IMR-90 (cell line): Measurements from ENCODE around the gene DEPDC5. TPM values are rescaled to one million over a fixed set of nuclear protein-coding genes. Genes with fewer than 3 reads are reported as not detected.

Experiments used
- ATAC-seq: fragments of 200-7000 bp; cut with Tn5 transposase; 2 replicates; pipeline ENCODE4 v1.9.1; 2020; ENCODE audit warnings: low read depth, mild to moderate bottlenecking, moderate library complexity
- BruUV-seq: library from RNA; stranded (reverse); fragments of 400-500 nt; replicated peaks from 2 replicates; lab custom pipeline; 2021; lab: Mats Ljungman, UMichigan
- CTCF ChIA-PET: fragments of 300-600 bp; formaldehyde crosslinking; extraction: SDS; loops from one replicate; lab custom pipeline; 2021; ENCODE audit warnings: antibody characterized with exemption; lab: Yijun Ruan, JAX
- POLR2A ChIA-PET: fragments of 300-600 bp; sonication (Branson Sonifier 250); formaldehyde crosslinking; loops from one replicate; lab custom pipeline; 2022; ENCODE audit warnings: antibody characterized with exemption; ENCODE audit not compliant: unreplicated experiment; lab: Charles Lee
- DNase-seq: peaks from one replicate; pipeline ENCODE4 v3.0.0; 2013
- H2AFZ ChIP-seq: replicated peaks from 2 replicates; pipeline ENCODE3; 2013; ENCODE audit warnings: low read length, mild to moderate bottlenecking; ENCODE audit not compliant: poor library complexity
- H2AK5ac ChIP-seq: 2 replicates; pipeline ENCODE4 v1.6.1; 2013; ENCODE audit warnings: low read depth, low read length, inconsistent platforms
- H2AK9ac ChIP-seq: replicated peaks from 2 replicates; pipeline ENCODE3; 2013; ENCODE audit warnings: mild to moderate bottlenecking, low read depth, low read length, moderate library complexity; ENCODE audit not compliant: poor library complexity
- H2BK120ac ChIP-seq: 2 replicates; pipeline ENCODE4 v1.6.1; 2013; ENCODE audit warnings: low read depth, low read length, inconsistent platforms
- H2BK15ac ChIP-seq: 3 replicates; pipeline ENCODE4 v1.6.1; 2013; ENCODE audit warnings: low read depth, low read length, inconsistent platforms
- H2BK20ac ChIP-seq: 2 replicates; pipeline ENCODE4 v1.6.1; 2013; ENCODE audit warnings: low read depth, mild to moderate bottlenecking, inconsistent platforms, low read length, moderate library complexity
- H2BK5ac ChIP-seq: 2 replicates; pipeline ENCODE4 v1.6.1; 2013; ENCODE audit warnings: mild to moderate bottlenecking, low read depth, low read length, inconsistent platforms; ENCODE audit not compliant: poor library complexity, severe bottlenecking
- H3K14ac ChIP-seq: replicated peaks from 2 replicates; pipeline ENCODE4 v1.6.1; 2013; ENCODE audit warnings: low read depth, low read length, inconsistent platforms
- H3K18ac ChIP-seq: 2 replicates; pipeline ENCODE4 v1.6.1; 2013; ENCODE audit warnings: low read depth, low read length, control low read depth
- H3K23ac ChIP-seq: 2 replicates; pipeline ENCODE4 v1.6.1; 2013; ENCODE audit warnings: low read depth, low read length, inconsistent platforms
- H3K27ac ChIP-seq: 2 replicates; pipeline ENCODE4 v1.5.1; 2013; ENCODE audit warnings: mild to moderate bottlenecking, control low read depth, low read length; ENCODE audit not compliant: insufficient read depth
- H3K27me3 ChIP-seq: 2 replicates; pipeline ENCODE4 v1.6.1; 2013; ENCODE audit warnings: low read length; ENCODE audit not compliant: control insufficient read depth, insufficient read depth
- H3K36me3 ChIP-seq: 2 replicates; pipeline ENCODE4 v1.6.1; 2013; ENCODE audit warnings: low read length, mixed read lengths; ENCODE audit not compliant: control insufficient read depth, insufficient read depth
- H3K4ac ChIP-seq: 2 replicates; pipeline ENCODE4 v1.6.1; 2013; ENCODE audit warnings: low read depth, low read length, inconsistent platforms
- H3K4me1 ChIP-seq: 2 replicates; pipeline ENCODE4 v1.6.1; 2013; ENCODE audit warnings: low read length, mixed read lengths; ENCODE audit not compliant: control insufficient read depth, insufficient read depth
- H3K4me2 ChIP-seq: 2 replicates; pipeline ENCODE4 v1.6.1; 2013; ENCODE audit warnings: low read depth, mild to moderate bottlenecking, control low read depth, low read length, moderate library complexity
- H3K4me3 ChIP-seq: 2 replicates; pipeline ENCODE4 v1.5.1; 2013; ENCODE audit warnings: low read depth, mild to moderate bottlenecking, control low read depth, low read length, moderate library complexity; ENCODE audit not compliant: insufficient read depth
- H3K56ac ChIP-seq: 2 replicates; pipeline ENCODE4 v1.6.1; 2013; ENCODE audit warnings: low read length, inconsistent platforms; ENCODE audit not compliant: insufficient read depth; ENCODE audit errors: extremely low read depth
- H3K79me1 ChIP-seq, 2 experiments: 2 replicates each; pipeline ENCODE4 v1.6.1; 2013; ENCODE audit warnings: low read length in 2 of 2, inconsistent platforms in 1 of 2, low read depth in 1 of 2
- H3K9ac ChIP-seq: 2 replicates; pipeline ENCODE4 v1.6.1; 2013; ENCODE audit warnings: low read depth, low read length, control low read depth
- H3K9me1 ChIP-seq: 2 replicates; pipeline ENCODE4 v1.6.1; 2013; ENCODE audit warnings: low read length, inconsistent platforms; ENCODE audit not compliant: insufficient read depth
- H3K9me3 ChIP-seq: 2 replicates; pipeline ENCODE4 v1.6.1; 2013; ENCODE audit warnings: low read length; ENCODE audit not compliant: control insufficient read depth, insufficient read depth
- H4K20me1 ChIP-seq: 2 replicates; pipeline ENCODE4 v1.6.1; 2013; ENCODE audit warnings: low read length, inconsistent platforms; ENCODE audit not compliant: insufficient read depth
- H4K5ac ChIP-seq: 2 replicates; pipeline ENCODE4 v1.6.1; 2013; ENCODE audit warnings: mild to moderate bottlenecking, low read depth, low read length, control low read depth
- H4K8ac ChIP-seq, 2 experiments: 2 replicates each; pipeline ENCODE4 v1.6.1; 2013; ENCODE audit warnings: low read depth in 2 of 2, low read length in 2 of 2, control low read depth in 1 of 2, inconsistent platforms in 1 of 2
- H4K91ac ChIP-seq: 2 replicates; pipeline ENCODE4 v1.6.1; 2013; ENCODE audit warnings: low read depth, low read length, inconsistent platforms; ENCODE audit not compliant: insufficient read depth
- BHLHE40 ChIP-seq: fragments of 150-350 bp; IDR thresholded peaks from 2 replicates; pipeline ENCODE4 v1.6.1; 2016; ENCODE audit warnings: mild to moderate bottlenecking, low read depth, low read length
- CEBPB ChIP-seq: IDR thresholded peaks from 2 replicates; pipeline ENCODE4 v1.6.1; 2012; ENCODE audit warnings: low read depth, low read length, improper control_type of control experiment
- CHD1 ChIP-seq: IDR thresholded peaks from 2 replicates; pipeline ENCODE4 v1.6.1; 2012; ENCODE audit warnings: low read depth, low read length, improper control_type of control experiment
- FOS ChIP-seq: fragments of 150-350 bp; IDR thresholded peaks from 2 replicates; pipeline ENCODE4 v1.6.1; 2016; ENCODE audit warnings: low read depth, low read length
- POLR2A ChIP-seq: IDR thresholded peaks from 2 replicates; pipeline ENCODE4 v1.6.1; 2012; ENCODE audit warnings: mild to moderate bottlenecking, low read depth, low read length
- RAD21 ChIP-seq: IDR thresholded peaks from 2 replicates; pipeline ENCODE4 v1.6.1; 2012; ENCODE audit warnings: low read length, improper control_type of control experiment
- RCOR1 ChIP-seq: IDR thresholded peaks from 2 replicates; pipeline ENCODE4 v1.6.1; 2012; ENCODE audit warnings: mild to moderate bottlenecking, low read length, improper control_type of control experiment; ENCODE audit not compliant: insufficient replicate concordance
- RFX5 ChIP-seq: IDR thresholded peaks from 2 replicates; pipeline ENCODE4 v1.8.0; 2012; ENCODE audit warnings: low read depth, mild to moderate bottlenecking, low read length, moderate library complexity
- SMC3 ChIP-seq: fragments of 150-350 bp; IDR thresholded peaks from 2 replicates; pipeline ENCODE4 v1.6.1; 2016; ENCODE audit warnings: low read depth, mild to moderate bottlenecking, antibody characterized with exemption, low read length, moderate library complexity
- USF2 ChIP-seq: fragments of 150-350 bp; IDR thresholded peaks from 2 replicates; pipeline ENCODE4 v1.6.1; 2017; ENCODE audit warnings: mild to moderate bottlenecking, antibody characterized with exemption, low read length, low read depth
- WGBS, 2 experiments: methylation state at CpG; one replicate each; pipeline versions ENCODE4 v1.1.5 to v1.1.7; 2013; ENCODE audit warnings: missing lambda C conversion rate in 2 of 2; ENCODE audit not compliant: insufficient read length in 1 of 2; ENCODE audit errors: extremely low coverage in 2 of 2; 5-methylcytosine and 5-hydroxymethylcytosine counted together
- dilution Hi-C: fragments of 300-500 bp; cut with HindIII; formaldehyde crosslinking; loops from one replicate; pipeline ENCODE4 v1.14.3; 2018; ENCODE audit warnings: low sequenced_read_pairs; ENCODE audit not compliant: unreplicated experiment
- in situ Hi-C: fragments of 300-500 bp; cut with MboI; formaldehyde crosslinking; loops from 3 replicates; pipeline ENCODE4 v1.14.3; 2019; ENCODE audit warnings: low sequenced_read_pairs, inconsistent platforms, mixed read lengths
- intact Hi-C: fragments of 100-400 bp; cut with micrococcal nuclease; formaldehyde crosslinking; loops from 2 replicates; pipeline ENCODE4 v1.10.0; 2022
- polyA plus RNA-seq, 3 experiments: library from polyadenylated mRNA; depleted of rRNA; stranded (reverse); fragments of >200 nt; gene quantifications; 2 replicates each; pipeline ENCODE4 v1.2.3, GENCODE V29; 2012; ENCODE audit warnings: low replicate concordance in 1 of 3
- total RNA-seq: library from RNA; depleted of rRNA; stranded (reverse); fragments of >200 nt; gene quantifications from 2 replicates; pipeline ENCODE4 v1.2.3, GENCODE V29; 2012
- TF ChIP-seq, protein P1 (sequence below): conservative IDR thresholded peaks from 2 replicates; pipeline ENCODE4 v1.5.1; 2012; ENCODE audit warnings: mild to moderate bottlenecking, low read depth, low read length, improper control_type of control experiment
- TF ChIP-seq, protein P2 (sequence below): fragments of 150-350 bp; IDR thresholded peaks from 2 replicates; pipeline ENCODE4 v1.6.1; 2016; ENCODE audit warnings: low read depth, mild to moderate bottlenecking, low read length, moderate library complexity, borderline replicate concordance

DEPDC5 gene
- total and polyA plus RNA-seq, 2 of the 4 experiments (the other 2 are of a cell fraction), result 6.6 to 12.9 TPM

DNA sequence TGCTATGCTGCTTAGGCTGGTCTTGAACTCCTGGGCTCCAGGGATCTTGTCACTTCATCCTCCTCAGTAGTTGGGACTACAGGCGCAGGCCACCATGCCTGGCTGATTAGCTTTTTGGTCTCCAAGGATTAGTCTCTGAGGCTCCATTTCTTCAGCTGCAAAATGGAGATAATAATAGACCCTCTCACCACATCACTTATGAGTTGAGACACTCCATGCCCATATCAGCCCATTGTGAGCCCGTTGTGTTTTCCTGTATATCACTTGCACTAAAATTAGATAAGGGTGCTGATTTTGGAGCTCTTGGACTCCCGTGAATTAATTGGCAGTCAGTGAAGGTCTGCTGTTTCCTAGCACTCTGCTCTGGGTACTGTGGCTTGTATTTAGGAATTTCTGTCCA, 36.0 kb downstream of the DEPDC5 start:
- CTCF ChIA-PET, result interaction anchor here (0.6 kb wide), 1 partner anchor 12 kb away, joined by 3 read pairs; no protein-coding TSS in a partner anchor
- ATAC-seq (no peak), DNase-seq (no peak)
- Histone ChIP-seq H3K9ac (no peak overlapping the region), H3K23ac (no peak overlapping the region), H2BK120ac (no peak overlapping the region), H3K27me3 (no peaks in the 10 kb centered on the region), H3K4me3 (no peak overlapping the region), H2BK15ac (no peak overlapping the region), H3K18ac (no peak overlapping the region; the same call in 1 of the 2 replicates), H4K8ac (peak overlapping the region in 1 of 2 experiments; percentile 60; a peak in 1 of 4 replicates), H3K27ac (peak overlapping the region; percentile 49; the same call in 1 of the 2 replicates), H4K20me1 (no peaks in the 10 kb centered on the region), H3K4me2 (no peak overlapping the region), H2BK5ac (no peak overlapping the region), H3K14ac (no peak overlapping the region; the same call in 1 of the 2 replicates), H3K36me3 (peaks cover 8% of the 10 kb centered on the region), H2AK9ac (no peak overlapping the region), H4K5ac (no peak overlapping the region; the same call in 1 of the 2 replicates), H4K91ac (no peak overlapping the region), H2AFZ (no peak overlapping the region), H3K4me1 (no peaks in the 10 kb centered on the region), H3K9me3 (no peaks in the 10 kb centered on the region), H2BK20ac (peak overlapping the region; percentile 14; the same call in 1 of the 2 replicates), H2AK5ac (no peak overlapping the region; the same call in 1 of the 2 replicates), H3K9me1 (peaks cover 10% of the 10 kb centered on the region), H3K56ac (no peak overlapping the region), H3K79me1 (no peaks in the 10 kb centered on the region), H3K4ac (no peak overlapping the region)
- BruUV-seq, result no TSS peak
- in situ Hi-C loops, result no loop called here
- no CpG with 5 or more reads among the region's 3 CpGs for WGBS, 2 experiments
- dilution Hi-C loops, result no loop called here
- POLR2A ChIA-PET, result no interaction called here
- TF ChIP-seq FOS, result no peak
- no peak for TF ChIP-seq RFX5
- no peak for TF ChIP-seq CHD1
- TF ChIP-seq USF2, result no peak
- TF ChIP-seq RCOR1, result no peak
- no peak for TF ChIP-seq CEBPB
- TF ChIP-seq, protein P1, sequence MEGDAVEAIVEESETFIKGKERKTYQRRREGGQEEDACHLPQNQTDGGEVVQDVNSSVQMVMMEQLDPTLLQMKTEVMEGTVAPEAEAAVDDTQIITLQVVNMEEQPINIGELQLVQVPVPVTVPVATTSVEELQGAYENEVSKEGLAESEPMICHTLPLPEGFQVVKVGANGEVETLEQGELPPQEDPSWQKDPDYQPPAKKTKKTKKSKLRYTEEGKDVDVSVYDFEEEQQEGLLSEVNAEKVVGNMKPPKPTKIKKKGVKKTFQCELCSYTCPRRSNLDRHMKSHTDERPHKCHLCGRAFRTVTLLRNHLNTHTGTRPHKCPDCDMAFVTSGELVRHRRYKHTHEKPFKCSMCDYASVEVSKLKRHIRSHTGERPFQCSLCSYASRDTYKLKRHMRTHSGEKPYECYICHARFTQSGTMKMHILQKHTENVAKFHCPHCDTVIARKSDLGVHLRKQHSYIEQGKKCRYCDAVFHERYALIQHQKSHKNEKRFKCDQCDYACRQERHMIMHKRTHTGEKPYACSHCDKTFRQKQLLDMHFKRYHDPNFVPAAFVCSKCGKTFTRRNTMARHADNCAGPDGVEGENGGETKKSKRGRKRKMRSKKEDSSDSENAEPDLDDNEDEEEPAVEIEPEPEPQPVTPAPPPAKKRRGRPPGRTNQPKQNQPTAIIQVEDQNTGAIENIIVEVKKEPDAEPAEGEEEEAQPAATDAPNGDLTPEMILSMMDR, result no peak
- no peak for TF ChIP-seq RAD21
- no peak for TF ChIP-seq POLR2A
- TF ChIP-seq SMC3, result no peak
- TF ChIP-seq BHLHE40, result no peak
- TF ChIP-seq, protein P2, sequence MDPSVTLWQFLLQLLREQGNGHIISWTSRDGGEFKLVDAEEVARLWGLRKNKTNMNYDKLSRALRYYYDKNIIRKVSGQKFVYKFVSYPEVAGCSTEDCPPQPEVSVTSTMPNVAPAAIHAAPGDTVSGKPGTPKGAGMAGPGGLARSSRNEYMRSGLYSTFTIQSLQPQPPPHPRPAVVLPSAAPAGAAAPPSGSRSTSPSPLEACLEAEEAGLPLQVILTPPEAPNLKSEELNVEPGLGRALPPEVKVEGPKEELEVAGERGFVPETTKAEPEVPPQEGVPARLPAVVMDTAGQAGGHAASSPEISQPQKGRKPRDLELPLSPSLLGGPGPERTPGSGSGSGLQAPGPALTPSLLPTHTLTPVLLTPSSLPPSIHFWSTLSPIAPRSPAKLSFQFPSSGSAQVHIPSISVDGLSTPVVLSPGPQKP, result no peak
- intact Hi-C loops, result no loop called here
